Keratinocyte (primary cell): ENCODE results near the gene MLLT3. TPM values are rescaled to one million over a fixed set of nuclear protein-coding genes. Genes with fewer than 3 reads are reported as not detected.

ENCODE experiments used
- DNase-seq: peaks from one replicate; pipeline ENCODE4 v3.0.0-alpha.2; 2011; ENCODE audit warnings: low read depth, missing footprints, low spot score
- FAIRE-seq: peaks from 2 replicates; lab custom pipeline; 2011; peaks lifted over from hg19 to GRCh38; lab: Jason Lieb, UNC
- H2AFZ ChIP-seq: 2 replicates; pipeline ENCODE4 v1.6.0; 2012; ENCODE audit warnings: low read length, control low read depth, inconsistent platforms; ENCODE audit not compliant: control insufficient read depth
- H3K27ac ChIP-seq: 2 replicates; pipeline ENCODE4 v1.5.1; 2011; ENCODE audit warnings: low read length; ENCODE audit not compliant: control insufficient read depth, insufficient read depth
- H3K27me3 ChIP-seq: 3 replicates; pipeline ENCODE4 v1.6.0; 2011; ENCODE audit warnings: low read length; ENCODE audit not compliant: control insufficient read depth, insufficient read depth; ENCODE audit errors: extremely low read depth
- H3K36me3 ChIP-seq, 2 experiments: 2 replicates in 1 of 2; 3 replicates in 1 of 2; pipeline ENCODE4 v1.5.1; 2011; ENCODE audit warnings: low read length in 2 of 2, mild to moderate bottlenecking in 1 of 2; ENCODE audit not compliant: control insufficient read depth in 2 of 2, insufficient read depth in 2 of 2; ENCODE audit errors: extremely low read depth in 1 of 2
- H3K4me1 ChIP-seq: 3 replicates; pipeline ENCODE4 v1.5.1; 2011; ENCODE audit warnings: low read length; ENCODE audit not compliant: control insufficient read depth, insufficient read depth; ENCODE audit errors: extremely low read depth
- H3K4me2 ChIP-seq: 3 replicates; pipeline ENCODE4 v1.6.0; 2011; ENCODE audit warnings: low read depth, low read length; ENCODE audit not compliant: control insufficient read depth, insufficient read depth; ENCODE audit errors: extremely low read depth
- H3K4me3 ChIP-seq, 3 experiments: fragments of 200-600 bp in 1 of 3; sonication (generic) in 1 of 3; 2 replicates in 2 of 3; 3 replicates in 1 of 3; pipeline ENCODE4 v1.5.1; 2011 to 2016; ENCODE audit warnings: low read length in 3 of 3, mild to moderate bottlenecking in 3 of 3, control low read depth in 2 of 3, inconsistent platforms in 1 of 3, low read depth in 1 of 3, mixed read lengths in 1 of 3, mixed run types in 1 of 3, moderate library complexity in 1 of 3; ENCODE audit not compliant: control insufficient read depth in 2 of 3, insufficient read depth in 2 of 3; ENCODE audit errors: extremely low read depth in 1 of 3
- H3K79me2 ChIP-seq: 2 replicates; pipeline ENCODE4 v1.6.0; 2012; ENCODE audit warnings: low read length; ENCODE audit not compliant: control insufficient read depth, insufficient read depth
- H3K9ac ChIP-seq: 3 replicates; pipeline ENCODE4 v1.6.0; 2011; ENCODE audit warnings: low read length; ENCODE audit not compliant: control insufficient read depth, insufficient read depth; ENCODE audit errors: extremely low read depth
- H3K9me1 ChIP-seq: 3 replicates; pipeline ENCODE4 v1.6.0; 2011; ENCODE audit warnings: low read length; ENCODE audit not compliant: control insufficient read depth, insufficient read depth; ENCODE audit errors: extremely low read depth
- H3K9me3 ChIP-seq: 2 replicates; pipeline ENCODE4 v1.5.1; 2012; ENCODE audit warnings: low read depth, low read length; ENCODE audit not compliant: control insufficient read depth
- H4K20me1 ChIP-seq: 3 replicates; pipeline ENCODE4 v1.6.0; 2011; ENCODE audit warnings: low read length; ENCODE audit not compliant: control insufficient read depth, insufficient read depth; ENCODE audit errors: extremely low read depth
- EZH2 ChIP-seq: IDR thresholded peaks from one replicate; pipeline ENCODE4 v1.6.1; 2012; ENCODE audit warnings: inconsistent platforms, mild to moderate bottlenecking, low read length, moderate library complexity
- dilution Hi-C: fragments of 300-500 bp; cut with MboI; formaldehyde crosslinking; loops from one replicate; pipeline ENCODE4 v1.7.0; 2020; ENCODE audit warnings: low sequenced_read_pairs; ENCODE audit not compliant: extremely low pct_ligation_motif_present
- polyA plus RNA-seq, 5 experiments: library from polyadenylated mRNA; depleted of rRNA in 3 of 5; stranded (reverse) in 3 of 5; stranded (forward) in 1 of 5; unstranded in 1 of 5; fragments of >200 nt; gene quantifications; 1 replicate in 1 of 5; 2 replicates in 3 of 5; 3 replicates in 1 of 5; pipeline versions ENCODE4 v1.2.1 to v1.2.3, GENCODE V29; 2011 to 2012; ENCODE audit warnings: missing spikeins in 2 of 5, low read depth in 1 of 5, low replicate concordance in 1 of 5
- TF ChIP-seq, protein P1 (sequence below), 3 experiments: IDR thresholded peaks in 1 of 3; conservative IDR thresholded peaks in 1 of 3; optimal IDR thresholded peaks in 1 of 3; 2 replicates in 2 of 3; 3 replicates in 1 of 3; pipeline versions ENCODE3 to v1.5.1; 2011; ENCODE audit warnings: low read length in 3 of 3, mild to moderate bottlenecking in 3 of 3, moderate library complexity in 2 of 3, control low read depth in 1 of 3, inconsistent platforms in 1 of 3; ENCODE audit not compliant: insufficient read depth in 2 of 3; ENCODE audit errors: extremely low read depth in 1 of 3

Gene MLLT3
- polyA plus RNA-seq, 1 donor (not counting 4 experiments of a cell fraction or from before 2014, with no cell fraction given) = 17.0 TPM

DNA sequence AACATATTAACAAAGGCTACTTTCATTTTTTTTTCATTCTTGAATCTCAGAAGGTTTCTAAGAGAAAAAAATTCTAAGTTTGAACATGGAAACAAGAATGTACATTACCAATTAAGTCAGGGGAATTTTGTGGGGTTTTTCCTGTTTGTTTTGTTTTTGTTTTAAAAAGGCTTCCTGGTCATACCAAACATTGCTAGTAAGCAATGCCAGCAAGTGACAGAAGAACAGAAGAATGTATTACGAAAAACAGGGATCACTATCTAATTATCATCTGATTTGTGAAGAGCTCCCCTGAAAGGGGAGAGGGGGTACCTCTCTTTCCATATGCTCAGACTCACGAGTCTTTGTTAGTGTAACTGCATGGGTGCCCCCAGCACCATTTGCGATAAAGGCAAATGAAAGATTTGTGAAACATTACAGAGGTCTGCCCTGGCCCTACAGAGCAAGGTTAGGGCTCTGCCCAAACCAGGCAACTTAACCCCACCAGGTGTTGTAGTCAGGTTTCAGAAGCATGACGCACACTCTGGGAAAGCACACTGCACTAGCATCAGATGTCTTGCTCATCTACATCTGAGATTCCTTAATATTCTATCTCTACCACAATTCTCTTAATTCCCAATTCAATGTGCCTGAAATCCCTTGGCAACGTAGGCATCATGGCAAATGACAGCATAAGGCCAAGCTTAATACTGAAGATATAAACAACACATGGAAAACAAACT lies 268.2 kb downstream of the MLLT3 start:
- peak overlapping the region; percentile 16 for H3K9ac ChIP-seq
- no peaks in the 10 kb centered on the region for H3K36me3 ChIP-seq
- no peak for FAIRE-seq
- no peak for DNase-seq
- H3K4me2 ChIP-seq = peak overlapping the region; percentile 17
- no peaks in the 10 kb centered on the region for H3K9me3 ChIP-seq
- H3K4me3 ChIP-seq = no peak overlapping the region
- H4K20me1 ChIP-seq = no peaks in the 10 kb centered on the region
- H3K4me1 ChIP-seq = peaks cover 43% of the 10 kb centered on the region
- no peaks in the 10 kb centered on the region for H3K9me1 ChIP-seq
- no peaks in the 10 kb centered on the region for H3K79me2 ChIP-seq
- no peaks in the 10 kb centered on the region for H3K27me3 ChIP-seq
- dilution Hi-C loops = loop anchor here (25.0 kb wide), 1 partner anchor 417 kb away; no protein-coding TSS in a partner anchor
- H3K27ac ChIP-seq = peak overlapping the region; percentile 56
- TF ChIP-seq, protein P1, sequence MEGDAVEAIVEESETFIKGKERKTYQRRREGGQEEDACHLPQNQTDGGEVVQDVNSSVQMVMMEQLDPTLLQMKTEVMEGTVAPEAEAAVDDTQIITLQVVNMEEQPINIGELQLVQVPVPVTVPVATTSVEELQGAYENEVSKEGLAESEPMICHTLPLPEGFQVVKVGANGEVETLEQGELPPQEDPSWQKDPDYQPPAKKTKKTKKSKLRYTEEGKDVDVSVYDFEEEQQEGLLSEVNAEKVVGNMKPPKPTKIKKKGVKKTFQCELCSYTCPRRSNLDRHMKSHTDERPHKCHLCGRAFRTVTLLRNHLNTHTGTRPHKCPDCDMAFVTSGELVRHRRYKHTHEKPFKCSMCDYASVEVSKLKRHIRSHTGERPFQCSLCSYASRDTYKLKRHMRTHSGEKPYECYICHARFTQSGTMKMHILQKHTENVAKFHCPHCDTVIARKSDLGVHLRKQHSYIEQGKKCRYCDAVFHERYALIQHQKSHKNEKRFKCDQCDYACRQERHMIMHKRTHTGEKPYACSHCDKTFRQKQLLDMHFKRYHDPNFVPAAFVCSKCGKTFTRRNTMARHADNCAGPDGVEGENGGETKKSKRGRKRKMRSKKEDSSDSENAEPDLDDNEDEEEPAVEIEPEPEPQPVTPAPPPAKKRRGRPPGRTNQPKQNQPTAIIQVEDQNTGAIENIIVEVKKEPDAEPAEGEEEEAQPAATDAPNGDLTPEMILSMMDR (optimal IDR thresholded peaks at IDR 0.05 in 1 of 3, IDR thresholded peaks at IDR 0.05 in 1 of 3, conservative IDR thresholded peaks at IDR 0.05 in 1 of 3; ENCODE audit: extremely low read depth in 1 of 3, insufficient read depth in 2 of 3, low read length in 3 of 3) = no peak
- no peak for TF ChIP-seq EZH2
- H2AFZ ChIP-seq = no peak overlapping the region

- H3K79me2 ChIP-seq = no peaks in the 10 kb centered on the region
- no peaks in the 10 kb centered on the region for H3K9me3 ChIP-seq
- H3K4me2 ChIP-seq = no peak overlapping the region
- no peaks in the 10 kb centered on the region for H3K9me1 ChIP-seq
- DNase-seq (no peak), FAIRE-seq (no peak)
- no peaks in the 10 kb centered on the region for H3K36me3 ChIP-seq
- peaks cover 41% of the 10 kb centered on the region for H3K4me1 ChIP-seq
- H4K20me1 ChIP-seq = no peaks in the 10 kb centered on the region
- TF ChIP-seq, protein P1 (optimal IDR thresholded peaks at IDR 0.05 in 1 of 3, IDR thresholded peaks at IDR 0.05 in 1 of 3, conservative IDR thresholded peaks at IDR 0.05 in 1 of 3; ENCODE audit: extremely low read depth in 1 of 3, insufficient read depth in 2 of 3, low read length in 3 of 3) = no peak
- no peak for TF ChIP-seq EZH2
- no peaks in the 10 kb centered on the region for H3K27me3 ChIP-seq
- no peak overlapping the region for H2AFZ ChIP-seq
- dilution Hi-C loops = loop anchor here (25.0 kb wide), 1 partner anchor 416 kb away; no protein-coding TSS in a partner anchor
- no peak overlapping the region for H3K9ac ChIP-seq
- no peak overlapping the region for H3K4me3 ChIP-seq
- H3K27ac ChIP-seq = peak overlapping the region; percentile 56
These were observed 268.8 kb downstream of the MLLT3 start for GRCh38 chr9:20353524-20353923.
